CD4-positive, alpha-beta T cell treated with Interleukin-17A for 4 hours (primary cell): Measurements from ENCODE around the gene MOV10L1.
"Not testable (repeated sequence)": the region's sequence is repeated elsewhere in the genome, so short reads cannot be mapped to it uniquely, and the experiment has no call there.

Source experiments
- DNase-seq: peaks from one replicate; pipeline ENCODE4 v3.0.0-alpha.2; 2020; ENCODE audit warnings: mixed read lengths

Gene MOV10L1

GRCh38 chr22:50105208-50106100 is 15.6 kb downstream of the MOV10L1 start:
- peak; percentile 34 for DNase-seq

GRCh38 chr22:50107529-50107928 is 17.7 kb downstream of the MOV10L1 start:
- DNase-seq, result no peak

- no peak for DNase-seq
These were observed 21.2 kb downstream of the MOV10L1 start for GRCh38 chr22:50111056-50111455.

GRCh38 chr22:50112151-50113118 is 22.6 kb downstream of the MOV10L1 start:
- DNase-seq, result peak; percentile 28

GRCh38 chr22:50114221-50115021 is 24.6 kb downstream of the MOV10L1 start:
- DNase-seq, result no peak

GRCh38 chr22:50115693-50116092 is 25.9 kb downstream of the MOV10L1 start:
- DNase-seq, result no peak

- no peak for DNase-seq
These were observed 27.5 kb downstream of the MOV10L1 start for GRCh38 chr22:50117168-50117762.

- no peak for DNase-seq
These were observed 28.3 kb downstream of the MOV10L1 start for GRCh38 chr22:50118129-50118528.

GRCh38 chr22:50118557-50119168 is 28.9 kb downstream of the MOV10L1 start:
- no peak for DNase-seq

- no peak for DNase-seq
These were observed 29.5 kb downstream of the MOV10L1 start for GRCh38 chr22:50119169-50119767.

GRCh38 chr22:50119768-50120251 is 30.0 kb downstream of the MOV10L1 start:
- no peak for DNase-seq

GRCh38 chr22:50121202-50121740 is 31.5 kb downstream of the MOV10L1 start:
- no peak for DNase-seq

GRCh38 chr22:50123119-50123518 is 33.3 kb downstream of the MOV10L1 start:
- DNase-seq, result no peak

GRCh38 chr22:50125029-50125428 is 35.2 kb downstream of the MOV10L1 start:
- DNase-seq, result no peak

GRCh38 chr22:50129121-50129736 is 39.4 kb downstream of the MOV10L1 start:
- no peak for DNase-seq

- no peak for DNase-seq
These were observed 42.1 kb downstream of the MOV10L1 start for GRCh38 chr22:50131894-50132293.

- no peak for DNase-seq
These were observed 44.7 kb downstream of the MOV10L1 start for GRCh38 chr22:50134481-50134880.

- no peak for DNase-seq
These were observed 46.8 kb downstream of the MOV10L1 start for GRCh38 chr22:50136581-50137015.

- not testable (repeated sequence) for DNase-seq
These were observed 47.5 kb downstream of the MOV10L1 start for GRCh38 chr22:50137277-50137676.

- DNase-seq, result no peak
These were observed 48.2 kb downstream of the MOV10L1 start for GRCh38 chr22:50138041-50138440.
